Neural cell (in vitro differentiated cells): ENCODE data around the gene SLC43A1. TPM values are rescaled to one million over a fixed set of nuclear protein-coding genes. Genes with fewer than 3 reads are reported as not detected.

Experiments
- H2AFZ ChIP-seq: fragments of 200-600, 300-800 bp; sonication (generic), shearing (Covaris generic); 2 replicates; pipeline ENCODE4 v1.6.0; 2014; ENCODE audit warnings: low read depth, mild to moderate bottlenecking, antibody characterized with exemption, low read length, moderate library complexity
- H3F3A ChIP-seq: fragments of 200-600 bp; shearing (Covaris generic); 2 replicates; pipeline ENCODE4 v1.6.1; 2016; ENCODE audit warnings: mild to moderate bottlenecking, moderate library complexity, mixed read lengths, antibody characterized with exemption, low read length; ENCODE audit not compliant: insufficient read depth, poor library complexity, severe bottlenecking
- H3K27ac ChIP-seq: fragments of 200-600, 300-800 bp; sonication (generic), shearing (Covaris generic); 2 replicates; pipeline ENCODE4 v1.5.1; 2014; ENCODE audit warnings: mild to moderate bottlenecking, low read length, moderate library complexity
- H3K27me3 ChIP-seq: fragments of 300-800, 200-600 bp; sonication (generic), shearing (Covaris generic); 2 replicates; pipeline ENCODE4 v1.6.0; 2014; ENCODE audit warnings: mild to moderate bottlenecking, low read depth, low read length, moderate library complexity; ENCODE audit not compliant: insufficient read depth
- H3K36me3 ChIP-seq: fragments of 300-800, 200-600 bp; sonication (generic), shearing (Covaris generic); 2 replicates; pipeline ENCODE4 v1.5.1; 2014; ENCODE audit warnings: mild to moderate bottlenecking, antibody characterized with exemption, low read length, moderate library complexity; ENCODE audit not compliant: insufficient read depth
- H3K4me2 ChIP-seq: fragments of 300-800, 200-600 bp; sonication (generic), shearing (Covaris generic); 2 replicates; pipeline ENCODE4 v1.6.0; 2014; ENCODE audit warnings: mild to moderate bottlenecking, low read length
- H3K4me3 ChIP-seq: fragments of 300-800, 200-600 bp; sonication (generic), shearing (Covaris generic); 2 replicates; pipeline ENCODE4 v1.5.1; 2014; ENCODE audit warnings: mild to moderate bottlenecking, low read length, moderate library complexity
- H3K79me2 ChIP-seq: fragments of 200-600 bp; shearing (Covaris generic); replicated peaks from 2 replicates; pipeline ENCODE4 v1.6.0; 2014; ENCODE audit warnings: mild to moderate bottlenecking, low read length, moderate library complexity; ENCODE audit not compliant: insufficient read depth
- H3K9ac ChIP-seq: fragments of 300-800, 200-600 bp; sonication (generic), shearing (Covaris generic); 2 replicates; pipeline ENCODE4 v1.6.1; 2016; ENCODE audit warnings: mild to moderate bottlenecking, low read length, mixed read lengths
- H3K9me2 ChIP-seq: fragments of 200-600 bp; shearing (Covaris generic); 2 replicates; pipeline ENCODE4 v1.6.1; 2016; ENCODE audit warnings: mild to moderate bottlenecking, low read length, mixed read lengths; ENCODE audit not compliant: insufficient read depth
- H3K9me3 ChIP-seq: fragments of 200-600, 300-800 bp; sonication (generic), shearing (Covaris generic); 2 replicates; pipeline ENCODE4 v1.6.1; 2016; ENCODE audit warnings: mild to moderate bottlenecking, mixed run types, low read length, moderate library complexity, mixed read lengths
- H4K20me1 ChIP-seq: fragments of 200-600 bp; shearing (Covaris generic); 2 replicates; pipeline ENCODE4 v1.6.1; 2016; ENCODE audit warnings: mild to moderate bottlenecking, mixed run types; ENCODE audit not compliant: insufficient read depth
- CTCF ChIP-seq: fragments of 450-650 bp; IDR thresholded peaks from 2 replicates; pipeline ENCODE4 v1.5.1; 2014; ENCODE audit warnings: antibody characterized with exemption, mild to moderate bottlenecking, moderate library complexity; ENCODE audit not compliant: poor library complexity, severe bottlenecking
- EP300 ChIP-seq: fragments of 450-650 bp; conservative IDR thresholded peaks from 2 replicates; pipeline ENCODE4 v1.6.1; 2014; ENCODE audit warnings: antibody characterized with exemption, mild to moderate bottlenecking, moderate library complexity; ENCODE audit not compliant: poor library complexity, severe bottlenecking
- EZH2 ChIP-seq: fragments of 200-600, 300-800 bp; shearing (Covaris generic), sonication (generic); IDR thresholded peaks from 2 replicates; pipeline ENCODE4 v1.6.1; 2014; ENCODE audit warnings: antibody characterized with exemption, low read length, borderline replicate concordance, mild to moderate bottlenecking; ENCODE audit not compliant: insufficient read depth, poor library complexity, severe bottlenecking
- MXI1 ChIP-seq: fragments of 450-650 bp; conservative IDR thresholded peaks from 2 replicates; pipeline ENCODE4 v1.6.1; 2014; ENCODE audit warnings: antibody characterized with exemption, mild to moderate bottlenecking; ENCODE audit not compliant: poor library complexity, severe bottlenecking
- RAD21 ChIP-seq: fragments of 450-650 bp; conservative IDR thresholded peaks from 2 replicates; pipeline ENCODE4 v1.6.1; 2014; ENCODE audit warnings: antibody characterized with exemption, mild to moderate bottlenecking, moderate library complexity
- REST ChIP-seq: IDR thresholded peaks from 2 replicates; pipeline ENCODE4 v1.6.1; 2012; ENCODE audit warnings: borderline replicate concordance
- SMC3 ChIP-seq: fragments of 450-650 bp; conservative IDR thresholded peaks from 2 replicates; pipeline ENCODE4 v1.6.1; 2014; ENCODE audit warnings: antibody characterized with exemption, mild to moderate bottlenecking, moderate library complexity; ENCODE audit not compliant: poor library complexity
- TAF1 ChIP-seq: IDR thresholded peaks from 2 replicates; pipeline ENCODE4 v1.6.1; 2012; ENCODE audit warnings: low read depth
- polyA plus RNA-seq: library from polyadenylated mRNA; depleted of rRNA; stranded (reverse); fragments of >200 nt; gene quantifications from 2 replicates; pipeline ENCODE4 v1.2.3, GENCODE V29; 2014

SLC43A1 gene
- polyA plus RNA-seq, 1 donor from 2014 or later: 3.3 TPM

- Histone ChIP-seq H3K79me2 (no peaks in the 10 kb centered on the region), H4K20me1 (no peaks in the 10 kb centered on the region), H3F3A (no peaks in the 10 kb centered on the region), H3K9me3 (no peaks in the 10 kb centered on the region), H3K9me2 (no peaks in the 10 kb centered on the region), H3K36me3 (no peaks in the 10 kb centered on the region), H2AFZ (no peak overlapping the region), H3K27ac (no peak overlapping the region), H3K4me2 (no peak overlapping the region), H3K9ac (no peak overlapping the region), H3K4me3 (no peak overlapping the region), H3K27me3 (no peaks in the 10 kb centered on the region)
- TF ChIP-seq EP300 (no peak), CTCF (no peak), SMC3 (no peak), EZH2 (no peak)
These were observed 32.4 kb upstream of the SLC43A1 start for GRCh38 chr11:57547854-57548377.

- no peaks in the 10 kb centered on the region for H3K9me2 ChIP-seq
- H3K9me3 ChIP-seq: no peaks in the 10 kb centered on the region
- H3K4me2 ChIP-seq: no peak overlapping the region
- no peak for TF ChIP-seq REST
- no peak for TF ChIP-seq TAF1
- TF ChIP-seq SMC3: no peak
- no peak for TF ChIP-seq CTCF
- no peak for TF ChIP-seq EZH2
- no peak for TF ChIP-seq RAD21
- TF ChIP-seq EP300: no peak
- no peak for TF ChIP-seq MXI1
- H3F3A ChIP-seq: no peaks in the 10 kb centered on the region
- no peak overlapping the region for H3K27ac ChIP-seq
- H3K79me2 ChIP-seq: no peaks in the 10 kb centered on the region
- H3K27me3 ChIP-seq: no peaks in the 10 kb centered on the region
- H4K20me1 ChIP-seq: no peaks in the 10 kb centered on the region
- H3K9ac ChIP-seq: no peak overlapping the region
- H3K36me3 ChIP-seq: no peaks in the 10 kb centered on the region
- H2AFZ ChIP-seq: no peak overlapping the region
- no peak overlapping the region for H3K4me3 ChIP-seq
These were observed 31.5 kb upstream of the SLC43A1 start for GRCh38 chr11:57546869-57547475.
